Effector memory CD4-positive, alpha-beta T cell (primary cell): ENCODE results near the gene FBXO31.

ENCODE experiments used
- DNase-seq, 3 donors: peaks; one replicate each; pipeline ENCODE4 v3.0.0-alpha.2; 2020
- H3K27ac ChIP-seq: 2 replicates; pipeline ENCODE4 v1.7.0; 2013; ENCODE audit warnings: mild to moderate bottlenecking, low read length, moderate library complexity; ENCODE audit not compliant: insufficient read depth, poor library complexity, severe bottlenecking
- H3K27me3 ChIP-seq: replicated peaks from 2 replicates; pipeline ENCODE4 v1.7.0; 2013; ENCODE audit warnings: mild to moderate bottlenecking, low read length; ENCODE audit not compliant: insufficient read depth, control insufficient read depth, poor library complexity, severe bottlenecking
- H3K36me3 ChIP-seq: 2 replicates; pipeline ENCODE4 v1.7.0; 2013; ENCODE audit warnings: mild to moderate bottlenecking, low read length, moderate library complexity; ENCODE audit not compliant: control insufficient read depth, insufficient read depth
- H3K4me1 ChIP-seq: 2 replicates; pipeline ENCODE4 v1.7.0; 2013; ENCODE audit warnings: low read length, mild to moderate bottlenecking; ENCODE audit not compliant: control insufficient read depth, insufficient read depth, poor library complexity, severe bottlenecking
- H3K4me3 ChIP-seq: 2 replicates; pipeline ENCODE4 v1.7.0; 2013; ENCODE audit warnings: low read length, low read depth, mild to moderate bottlenecking; ENCODE audit not compliant: insufficient read depth, poor library complexity, severe bottlenecking
- H3K9me3 ChIP-seq: 2 replicates; pipeline ENCODE4 v1.7.0; 2013; ENCODE audit warnings: mild to moderate bottlenecking, low read length, moderate library complexity; ENCODE audit not compliant: control insufficient read depth

FBXO31 gene

GRCh38 chr16:87279094-87279658 lies 104.4 kb downstream of the FBXO31 start:
- no peak for DNase-seq
- no peaks in the 10 kb centered on the region for H3K4me1 ChIP-seq
- H3K36me3 ChIP-seq, result no peaks in the 10 kb centered on the region
- no peaks in the 10 kb centered on the region for H3K27me3 ChIP-seq
- no peaks in the 10 kb centered on the region for H3K9me3 ChIP-seq
- no peak overlapping the region for H3K4me3 ChIP-seq
- H3K27ac ChIP-seq, result no peak overlapping the region

GRCh38 chr16:87278191-87279093 lies 105.1 kb downstream of the FBXO31 start:
- no peaks in the 10 kb centered on the region for H3K36me3 ChIP-seq
- H3K4me1 ChIP-seq, result no peaks in the 10 kb centered on the region
- no peaks in the 10 kb centered on the region for H3K27me3 ChIP-seq
- no peak overlapping the region for H3K27ac ChIP-seq
- no peak overlapping the region for H3K4me3 ChIP-seq
- peak in 2 of 3 donors; percentile 3 to 6 for DNase-seq
- no peaks in the 10 kb centered on the region for H3K9me3 ChIP-seq
